Common myeloid progenitor, CD34-positive (primary cell): ENCODE data around the gene FOXS1.

Source experiments
- CTCF ChIA-PET: fragments of 350-600 bp; sonication (Branson Sonifier 250); formaldehyde crosslinking; loops from one replicate; lab custom pipeline; 2021; ENCODE audit warnings: antibody characterized with exemption; lab: Charles Lee
- POLR2A ChIA-PET: fragments of 350-600 bp; sonication (Branson Sonifier 250); formaldehyde crosslinking; loops from one replicate; lab custom pipeline; 2021; ENCODE audit warnings: antibody characterized with exemption; lab: Charles Lee
- DNase-seq, 3 donors: peaks; one replicate each; pipeline versions ENCODE4 v3.0.0 to v3.0.0-alpha.2; 2013
- H3K27ac ChIP-seq, 2 experiments: 1 replicate in 1 of 2; 2 replicates in 1 of 2; pipeline ENCODE4 v1.7.0; 2013; ENCODE audit warnings: inconsistent platforms in 2 of 2, low read length in 2 of 2, mild to moderate bottlenecking in 2 of 2, low read depth in 1 of 2, moderate library complexity in 1 of 2; ENCODE audit not compliant: severe bottlenecking in 2 of 2, insufficient read depth in 1 of 2, poor library complexity in 1 of 2
- H3K27me3 ChIP-seq, 5 experiments: replicated peaks in 2 of 5; 1 replicate in 3 of 5; 2 replicates in 2 of 5; pipeline versions ENCODE4 v1.6.1 to v1.7.0; 2013; ENCODE audit warnings: low read length in 4 of 5, mild to moderate bottlenecking in 2 of 5, moderate library complexity in 2 of 5, inconsistent platforms in 1 of 5; ENCODE audit not compliant: insufficient read depth in 5 of 5, control insufficient read depth in 4 of 5
- H3K36me3 ChIP-seq, 4 experiments: 1 replicate in 2 of 4; 2 replicates in 2 of 4; pipeline versions ENCODE4 v1.6.1 to v1.7.0; 2013; ENCODE audit warnings: low read length in 3 of 4, control low read depth in 1 of 4, mild to moderate bottlenecking in 1 of 4; ENCODE audit not compliant: control insufficient read depth in 4 of 4, insufficient read depth in 4 of 4
- H3K4me1 ChIP-seq, 4 experiments: 1 replicate in 3 of 4; 2 replicates in 1 of 4; pipeline versions ENCODE4 v1.6.1 to v1.7.1; 2013; ENCODE audit warnings: low read length in 3 of 4, mild to moderate bottlenecking in 3 of 4, control low read depth in 1 of 4, inconsistent platforms in 1 of 4, moderate library complexity in 1 of 4; ENCODE audit not compliant: control insufficient read depth in 4 of 4, insufficient read depth in 4 of 4; ENCODE audit errors: control extremely low read depth in 1 of 4
- H3K4me3 ChIP-seq, 7 experiments: 1 replicate in 4 of 7; 2 replicates in 3 of 7; pipeline versions ENCODE4 v1.5.1 to v1.7.0; 2013; ENCODE audit warnings: mild to moderate bottlenecking in 7 of 7, low read length in 6 of 7, moderate library complexity in 6 of 7, inconsistent platforms in 2 of 7, low read depth in 2 of 7, control low read depth in 1 of 7; ENCODE audit not compliant: insufficient read depth in 4 of 7, control insufficient read depth in 1 of 7; ENCODE audit errors: extremely low read depth in 1 of 7
- H3K9me3 ChIP-seq, 5 experiments: 1 replicate in 4 of 5; 2 replicates in 1 of 5; pipeline versions ENCODE4 v1.6.1 to v1.7.1; 2013; ENCODE audit warnings: low read length in 4 of 5, mild to moderate bottlenecking in 2 of 5, inconsistent platforms in 1 of 5, low read depth in 1 of 5, moderate library complexity in 1 of 5; ENCODE audit not compliant: control insufficient read depth in 4 of 5, insufficient read depth in 2 of 5; ENCODE audit errors: control extremely low read depth in 1 of 5
- WGBS: methylation state at CpG from one replicate; pipeline ENCODE4 v1.1.5; 2013; ENCODE audit not compliant: insufficient coverage; 5-methylcytosine and 5-hydroxymethylcytosine counted together

FOXS1 gene

GRCh38 chr20:31841928-31842327 lies 3.5 kb downstream of the FOXS1 start:
- 86% methylated on average over 6 of the region's 8 CpGs for WGBS
- Histone ChIP-seq H3K36me3 (no peaks in the 10 kb centered on the region), H3K4me3 (no peak overlapping the region), H3K27me3 (no peaks in the 10 kb centered on the region), H3K9me3 (no peaks in the 10 kb centered on the region), H3K27ac (no peak overlapping the region), H3K4me1 (peaks cover 0 to 30% (median 21%) of the 10 kb centered on the region in 4 experiments)
- CTCF ChIA-PET, result interaction anchor here (1.5 to 7.6 kb wide), 4 partner anchors 8 to 21 kb away, joined by 4 to 131 read pairs (median 12); partner anchors contain the start of gene MYLK2
- no peak for DNase-seq
- POLR2A ChIA-PET, result interaction anchor here (0.6 kb wide), 1 partner anchor 157 kb away, joined by 3 read pairs; no protein-coding TSS in a partner anchor

DNA sequence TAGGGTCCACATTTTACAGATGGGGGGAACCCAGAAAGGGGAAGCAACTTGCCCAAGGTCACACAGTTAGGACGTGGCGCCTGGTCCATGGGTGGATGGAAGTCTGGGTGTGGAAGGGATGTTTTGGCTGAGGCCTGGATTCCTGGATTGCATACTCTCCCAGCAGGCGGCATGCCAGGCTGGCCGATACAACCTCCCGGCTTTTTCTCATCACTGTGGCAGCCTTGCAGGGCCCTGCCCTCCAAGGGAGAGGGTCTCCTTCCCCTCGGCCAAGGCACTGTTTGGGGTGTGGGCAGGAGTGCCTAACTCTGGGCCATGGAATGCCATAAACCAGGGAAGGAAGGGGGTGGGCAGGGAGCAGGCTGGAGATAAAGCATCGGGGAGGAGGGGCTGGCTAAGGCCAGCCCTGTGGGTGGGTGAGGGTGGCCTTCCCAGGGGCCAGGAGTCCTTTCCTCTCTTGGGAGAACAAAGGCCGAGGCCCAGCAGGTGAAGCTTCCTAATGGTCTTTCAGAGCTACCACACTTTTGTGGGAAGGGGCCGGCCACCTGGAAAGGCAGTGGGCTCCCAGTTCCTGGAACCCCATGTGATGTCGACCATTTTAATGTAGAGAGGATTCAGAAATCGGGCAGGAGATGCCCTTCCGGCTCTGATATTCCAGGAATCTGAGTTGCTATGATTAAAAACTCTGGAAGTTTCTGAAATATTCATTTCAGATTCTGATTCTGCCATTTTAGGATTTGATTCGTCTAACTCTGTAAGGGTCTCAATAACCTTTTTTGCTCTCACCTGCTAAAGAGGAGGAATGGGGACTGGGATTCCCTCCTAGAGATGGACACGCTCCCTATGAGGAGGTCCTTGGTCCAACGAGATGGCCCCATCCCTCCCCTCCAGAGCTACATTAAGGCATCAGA lies 4.2 kb downstream of the FOXS1 start:
- Histone ChIP-seq H3K36me3 (no peaks in the 10 kb centered on the region), H3K4me3 (no peak overlapping the region), H3K4me1 (peaks cover 3 to 35% (median 28%) of the 10 kb centered on the region in 4 experiments), H3K9me3 (no peaks in the 10 kb centered on the region), H3K27ac (no peak overlapping the region), H3K27me3 (no peaks in the 10 kb centered on the region)
- CTCF ChIA-PET, result interaction anchor here (1.6 to 7.6 kb wide), 3 partner anchors 10 to 20 kb away, joined by 5 to 131 read pairs (median 7); partner anchors contain the start of gene MYLK2
- no peak for DNase-seq
- WGBS, result 96% methylated on average over 9 of the region's 15 CpGs
- POLR2A ChIA-PET, result interaction anchor here (0.6 kb wide), 1 partner anchor 156 kb away, joined by 3 read pairs; no protein-coding TSS in a partner anchor

GRCh38 chr20:31839782-31840487 lies 5.5 kb downstream of the FOXS1 start:
- no peaks in the 10 kb centered on the region for H3K36me3 ChIP-seq
- WGBS, result 91% methylated on average over 5 of the region's 5 CpGs
- H3K9me3 ChIP-seq, result no peaks in the 10 kb centered on the region
- H3K4me1 ChIP-seq, result peaks cover 3 to 48% (median 40%) of the 10 kb centered on the region in 4 experiments
- H3K27me3 ChIP-seq, result no peaks in the 10 kb centered on the region
- POLR2A ChIA-PET, result no interaction called here
- CTCF ChIA-PET, result interaction anchor here (1.6 to 2.0 kb wide), 2 partner anchors 11 to 17 kb away, joined by 5 to 7 read pairs; no protein-coding TSS in a partner anchor
- H3K4me3 ChIP-seq, result no peak overlapping the region
- peak in 1 of 3 donors; percentile 40 for DNase-seq
- no peak overlapping the region for H3K27ac ChIP-seq

DNA sequence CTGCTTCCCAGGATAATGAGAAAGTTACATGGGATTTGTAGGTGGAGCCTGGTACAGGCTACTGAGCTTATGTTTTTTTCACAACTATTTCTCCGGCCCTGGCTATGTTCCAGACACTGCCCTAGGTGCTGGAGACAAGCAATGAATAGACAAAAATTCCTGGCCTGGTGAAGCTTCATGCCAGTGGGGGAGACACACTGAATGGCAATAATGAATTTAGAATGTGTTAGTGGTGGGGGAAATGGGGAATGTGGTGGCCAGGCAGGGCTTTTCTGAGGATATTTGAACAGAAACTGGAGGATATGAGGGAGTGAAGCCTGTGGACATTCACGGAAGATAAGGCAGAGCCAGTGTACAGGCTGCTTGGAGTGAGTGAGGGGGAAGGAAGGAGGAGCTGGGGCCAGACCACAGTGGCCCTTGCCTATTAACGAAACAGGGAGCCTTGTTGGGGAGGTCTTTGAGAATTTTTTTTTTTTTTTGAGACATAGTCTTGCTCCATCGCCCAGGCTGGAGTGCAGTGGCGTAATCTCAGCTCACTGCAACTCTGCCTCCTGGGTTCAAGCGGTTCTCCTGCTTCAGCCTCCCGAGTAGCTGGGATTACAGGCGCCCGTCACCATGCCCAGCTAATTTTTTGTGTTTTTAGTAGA lies 6.6 kb downstream of the FOXS1 start:
- no peak overlapping the region for H3K4me3 ChIP-seq
- 7% methylated on average over 2 of the region's 9 CpGs for WGBS
- H3K4me1 ChIP-seq, result peaks cover 3 to 59% (median 51%) of the 10 kb centered on the region in 4 experiments
- H3K36me3 ChIP-seq, result no peaks in the 10 kb centered on the region
- ChIA-PET POLR2A (no interaction called here), CTCF (interaction anchor here (0.7 to 6.5 kb wide), 9 partner anchors 9 to 192 kb away, joined by 3 to 58 read pairs (median 4); no protein-coding TSS in a partner anchor)
- no peaks in the 10 kb centered on the region for H3K27me3 ChIP-seq
- H3K27ac ChIP-seq, result no peak overlapping the region
- peak in 1 of 3 donors; percentile 30 for DNase-seq
- H3K9me3 ChIP-seq, result no peaks in the 10 kb centered on the region

GRCh38 chr20:31837896-31838397 lies 7.5 kb downstream of the FOXS1 start:
- CTCF ChIA-PET, result interaction anchor here (0.9 to 6.5 kb wide), 11 partner anchors 8 to 193 kb away, joined by 3 to 58 read pairs (median 4); partner anchors contain the start of gene PDRG1
- 60% methylated on average over 2 of the region's 3 CpGs for WGBS

DNA sequence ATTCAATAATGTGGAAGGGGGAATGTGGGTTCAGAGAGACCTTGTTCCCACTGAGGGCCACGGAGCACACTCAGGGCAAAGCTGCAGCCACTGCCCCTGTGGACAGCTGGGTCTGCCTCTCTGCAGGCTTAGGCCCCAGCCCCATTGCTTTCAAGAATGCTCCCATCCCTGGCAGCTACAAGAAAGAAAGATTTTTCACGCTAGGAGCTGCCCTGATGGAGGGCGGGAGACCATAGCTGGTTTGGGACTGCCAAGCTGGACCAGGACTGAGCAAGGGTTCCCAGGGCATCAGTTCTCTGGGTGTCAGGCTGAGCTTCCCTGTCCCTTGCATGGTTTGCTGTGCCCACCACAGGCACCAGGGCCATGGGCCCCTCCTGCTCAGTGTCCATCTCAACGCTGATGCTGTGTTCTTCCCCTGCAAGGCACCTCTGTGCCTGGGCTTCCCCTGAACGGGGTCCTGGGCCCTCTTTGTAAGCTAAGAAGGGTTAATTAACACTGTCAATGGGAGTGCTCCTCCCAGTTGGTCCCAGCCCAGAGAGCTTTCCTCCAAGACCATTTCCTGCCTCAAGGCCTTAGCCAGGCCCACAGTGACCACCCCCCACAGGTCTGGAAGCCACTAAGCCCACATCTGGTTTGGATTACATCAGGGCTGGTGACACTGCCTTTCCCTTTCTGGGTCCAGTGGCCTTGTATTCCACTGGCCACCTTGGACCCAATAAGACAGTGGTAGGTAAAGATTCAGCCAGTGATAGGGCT lies 8.4 kb downstream of the FOXS1 start:
- Histone ChIP-seq H3K9me3 (no peaks in the 10 kb centered on the region), H3K4me1 (peaks cover 3 to 59% (median 55%) of the 10 kb centered on the region in 4 experiments), H3K36me3 (no peaks in the 10 kb centered on the region), H3K4me3 (peak overlapping the region in 3 of 7 experiments; percentile 22 to 37 (median 26)), H3K27ac (no peak overlapping the region), H3K27me3 (no peaks in the 10 kb centered on the region)
- WGBS, result 85% methylated on average over 5 of the region's 5 CpGs
- ChIA-PET POLR2A (interaction anchor here (1.4 kb wide), 1 partner anchor 14 kb away, joined by 3 read pairs; no protein-coding TSS in a partner anchor), CTCF (interaction anchor here (1.1 to 6.5 kb wide), 9 partner anchors 8 to 148 kb away, joined by 3 to 58 read pairs (median 6); partner anchors contain the start of genes FOXS1 and PDRG1)
- DNase-seq, result no peak

More at GRCh38 chr20:31837896-31838397, 7.5 kb downstream of the FOXS1 start:
- H3K27me3 ChIP-seq, result no peaks in the 10 kb centered on the region
- peak in 2 of 3 donors; percentile 53 to 67 for DNase-seq
- H3K4me3 ChIP-seq, result peak overlapping the region in 1 of 7 experiments; percentile 14
- no peaks in the 10 kb centered on the region for H3K9me3 ChIP-seq
- H3K4me1 ChIP-seq, result peaks cover 3 to 61% (median 57%) of the 10 kb centered on the region in 4 experiments
- H3K27ac ChIP-seq, result no peak overlapping the region
- POLR2A ChIA-PET, result no interaction called here
- no peaks in the 10 kb centered on the region for H3K36me3 ChIP-seq
